ENCODE data around the gene PTPRN2. TPM values are rescaled to one million over a fixed set of nuclear protein-coding genes. Genes with fewer than 3 reads are reported as not detected.

The PTPRN2 gene
- polyA plus RNA-seq, 4 donors: 1.6 to 11.7 (median 4.0) TPM

DNA sequence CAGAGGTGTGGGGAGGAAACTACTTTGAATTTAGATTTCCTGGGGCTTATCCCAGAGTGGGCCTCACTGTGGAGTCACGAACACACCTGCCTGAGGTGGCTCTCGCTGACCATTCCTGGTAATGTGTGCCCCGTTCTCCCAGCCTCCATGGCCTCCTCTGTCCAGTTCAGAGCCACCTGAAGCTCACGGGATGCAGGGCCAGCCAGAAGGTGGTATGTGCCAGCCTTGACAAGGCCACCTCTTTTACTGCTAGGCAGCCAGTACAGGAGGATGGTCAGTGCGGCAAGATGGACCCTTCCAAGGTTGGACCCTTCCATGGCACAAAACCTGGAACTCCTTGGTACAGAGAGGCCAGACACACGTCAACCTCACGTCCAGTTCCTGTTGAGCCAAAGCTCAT, 1040.5 kb downstream of the PTPRN2 start:
- no peak overlapping the region for H3K27ac ChIP-seq (ENCODE audit: low read depth in 1 of 3, low read length in 2 of 3)
- WGBS, 3 donors: 77 to 91% (median 89%) methylated on average over 7 of the region's 7 CpGs
- H3K27me3 ChIP-seq (ENCODE audit: control insufficient read depth in 3 of 3, insufficient read depth in 3 of 3, low read length in 3 of 3): no peaks in the 10 kb centered on the region
- FAIRE-seq: no peak
- no peak overlapping the region for H3K4me3 ChIP-seq (ENCODE audit: low read depth in 1 of 3, low read length in 3 of 3)
- peaks cover 0 to 8% (median 0%) of the 10 kb centered on the region in 3 donors for H3K36me3 ChIP-seq (ENCODE audit: control insufficient read depth in 3 of 3, insufficient read depth in 2 of 3, low read depth in 1 of 3, low read length in 3 of 3)
- H3K9me3 ChIP-seq (ENCODE audit: control insufficient read depth in 2 of 2, insufficient read depth in 1 of 2, low read depth in 1 of 2, low read length in 1 of 2): no peaks in the 10 kb centered on the region
- H3K4me1 ChIP-seq (ENCODE audit: control insufficient read depth in 3 of 3, insufficient read depth in 2 of 3, low read depth in 1 of 3, low read length in 2 of 3): no peaks in the 10 kb centered on the region
- no peak for DNase-seq

- Histone ChIP-seq H3K27ac (ENCODE audit: low read depth in 1 of 3, low read length in 2 of 3) (no peak overlapping the region), H3K27me3 (ENCODE audit: control insufficient read depth in 3 of 3, insufficient read depth in 3 of 3, low read length in 3 of 3) (no peaks in the 10 kb centered on the region), H3K36me3 (ENCODE audit: control insufficient read depth in 3 of 3, insufficient read depth in 2 of 3, low read depth in 1 of 3, low read length in 3 of 3) (peaks cover 0 to 8% (median 0%) of the 10 kb centered on the region in 3 donors), H3K9me3 (ENCODE audit: control insufficient read depth in 2 of 2, insufficient read depth in 1 of 2, low read depth in 1 of 2, low read length in 1 of 2) (no peaks in the 10 kb centered on the region), H3K4me1 (ENCODE audit: control insufficient read depth in 3 of 3, insufficient read depth in 2 of 3, low read depth in 1 of 3, low read length in 2 of 3) (no peaks in the 10 kb centered on the region), H3K4me3 (ENCODE audit: low read depth in 1 of 3, low read length in 3 of 3) (no peak overlapping the region)
- no peak for FAIRE-seq
- no peak for DNase-seq
- WGBS, 3 donors: 93 to 98% (median 93%) methylated on average over 17 of the region's 17 CpGs
Observed at GRCh38 chr7:157545681-157546060, 1042.0 kb downstream of the PTPRN2 start.

DNA sequence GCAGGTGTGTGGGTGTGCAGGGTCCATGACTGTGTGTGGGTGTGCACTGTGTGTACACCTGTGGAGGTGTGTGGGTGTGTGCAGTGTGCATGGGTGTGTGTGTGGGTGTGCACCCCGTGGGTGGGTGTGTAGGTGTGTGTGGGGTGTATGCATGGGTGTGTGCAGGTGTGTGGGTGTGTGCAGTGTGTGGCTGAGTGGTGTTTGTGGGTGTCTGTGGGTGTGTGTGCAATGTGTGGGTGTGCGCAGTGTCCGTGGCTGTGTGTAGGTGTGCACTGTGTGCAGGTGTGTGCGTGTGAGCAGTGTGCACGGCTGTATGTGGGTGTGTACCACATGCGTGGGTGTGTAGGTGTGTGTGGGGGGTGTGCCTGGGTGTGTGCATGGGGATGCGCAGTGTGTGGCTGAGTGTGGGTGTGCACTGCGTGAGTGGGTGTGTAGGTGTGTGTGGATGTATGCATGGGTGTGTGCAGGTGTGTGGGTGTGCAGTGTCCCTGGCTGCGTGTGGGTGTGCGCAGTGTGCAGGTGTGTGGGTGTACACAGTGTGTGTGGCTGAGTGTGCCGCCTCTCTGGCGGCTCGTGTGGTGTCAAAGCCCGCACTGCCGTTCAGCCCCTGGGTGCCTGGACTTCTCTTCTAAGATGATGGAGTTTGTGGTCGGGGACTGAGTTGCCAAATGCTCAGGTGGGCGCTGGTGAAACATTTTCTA, 1042.5 kb downstream of the PTPRN2 start:
- Histone ChIP-seq H3K27me3 (ENCODE audit: control insufficient read depth in 3 of 3, insufficient read depth in 3 of 3, low read length in 3 of 3) (no peaks in the 10 kb centered on the region), H3K4me1 (ENCODE audit: control insufficient read depth in 3 of 3, insufficient read depth in 2 of 3, low read depth in 1 of 3, low read length in 2 of 3) (no peaks in the 10 kb centered on the region), H3K27ac (ENCODE audit: low read depth in 1 of 3, low read length in 2 of 3) (no peak overlapping the region), H3K9me3 (ENCODE audit: control insufficient read depth in 2 of 2, insufficient read depth in 1 of 2, low read depth in 1 of 2, low read length in 1 of 2) (no peaks in the 10 kb centered on the region), H3K36me3 (ENCODE audit: control insufficient read depth in 3 of 3, insufficient read depth in 2 of 3, low read depth in 1 of 3, low read length in 3 of 3) (peaks cover 0 to 8% (median 0%) of the 10 kb centered on the region in 3 donors), H3K4me3 (ENCODE audit: low read depth in 1 of 3, low read length in 3 of 3) (no peak overlapping the region)
- no peak for DNase-seq
- 86 to 88% (median 87%) methylated on average over 17 of the region's 17 CpGs for WGBS, 3 donors
- FAIRE-seq: no peak

GRCh38 chr7:157544226-157544625, 1043.4 kb downstream of the PTPRN2 start:
- no peak for DNase-seq
- Histone ChIP-seq H3K9me3 (ENCODE audit: control insufficient read depth in 2 of 2, insufficient read depth in 1 of 2, low read depth in 1 of 2, low read length in 1 of 2) (no peaks in the 10 kb centered on the region), H3K4me3 (ENCODE audit: low read depth in 1 of 3, low read length in 3 of 3) (no peak overlapping the region), H3K27ac (ENCODE audit: low read depth in 1 of 3, low read length in 2 of 3) (no peak overlapping the region), H3K4me1 (ENCODE audit: control insufficient read depth in 3 of 3, insufficient read depth in 2 of 3, low read depth in 1 of 3, low read length in 2 of 3) (no peaks in the 10 kb centered on the region), H3K36me3 (ENCODE audit: control insufficient read depth in 3 of 3, insufficient read depth in 2 of 3, low read depth in 1 of 3, low read length in 3 of 3) (peaks cover 0 to 8% (median 0%) of the 10 kb centered on the region in 3 donors), H3K27me3 (ENCODE audit: control insufficient read depth in 3 of 3, insufficient read depth in 3 of 3, low read length in 3 of 3) (no peaks in the 10 kb centered on the region)
- 85 to 92% (median 90%) methylated on average over 19 of the region's 19 CpGs for WGBS, 3 donors
- no peak for FAIRE-seq

GRCh38 chr7:157543791-157544190, 1043.8 kb downstream of the PTPRN2 start:
- H3K36me3 ChIP-seq (ENCODE audit: control insufficient read depth in 3 of 3, insufficient read depth in 2 of 3, low read depth in 1 of 3, low read length in 3 of 3): peaks cover 0 to 8% (median 0%) of the 10 kb centered on the region in 3 donors
- H3K4me1 ChIP-seq (ENCODE audit: control insufficient read depth in 3 of 3, insufficient read depth in 2 of 3, low read depth in 1 of 3, low read length in 2 of 3): no peaks in the 10 kb centered on the region
- no peak for DNase-seq
- no peaks in the 10 kb centered on the region for H3K9me3 ChIP-seq (ENCODE audit: control insufficient read depth in 2 of 2, insufficient read depth in 1 of 2, low read depth in 1 of 2, low read length in 1 of 2)
- WGBS, 3 donors: 91 to 93% (median 93%) methylated on average over 12 of the region's 12 CpGs
- FAIRE-seq: no peak
- no peak overlapping the region for H3K27ac ChIP-seq (ENCODE audit: low read depth in 1 of 3, low read length in 2 of 3)
- H3K27me3 ChIP-seq (ENCODE audit: control insufficient read depth in 3 of 3, insufficient read depth in 3 of 3, low read length in 3 of 3): no peaks in the 10 kb centered on the region
- no peak overlapping the region for H3K4me3 ChIP-seq (ENCODE audit: low read depth in 1 of 3, low read length in 3 of 3)

GRCh38 chr7:157543276-157543675, 1044.3 kb downstream of the PTPRN2 start:
- no peak overlapping the region for H3K4me3 ChIP-seq (ENCODE audit: low read depth in 1 of 3, low read length in 3 of 3)
- no peaks in the 10 kb centered on the region for H3K4me1 ChIP-seq (ENCODE audit: control insufficient read depth in 3 of 3, insufficient read depth in 2 of 3, low read depth in 1 of 3, low read length in 2 of 3)
- H3K27ac ChIP-seq (ENCODE audit: low read depth in 1 of 3, low read length in 2 of 3): no peak overlapping the region
- FAIRE-seq: no peak
- H3K9me3 ChIP-seq (ENCODE audit: control insufficient read depth in 2 of 2, insufficient read depth in 1 of 2, low read depth in 1 of 2, low read length in 1 of 2): no peaks in the 10 kb centered on the region
- 88 to 96% (median 89%) methylated on average over 11 of the region's 11 CpGs for WGBS, 3 donors
- no peak for DNase-seq
- H3K27me3 ChIP-seq (ENCODE audit: control insufficient read depth in 3 of 3, insufficient read depth in 3 of 3, low read length in 3 of 3): no peaks in the 10 kb centered on the region
- H3K36me3 ChIP-seq (ENCODE audit: control insufficient read depth in 3 of 3, insufficient read depth in 2 of 3, low read depth in 1 of 3, low read length in 3 of 3): peaks cover 0 to 8% (median 0%) of the 10 kb centered on the region in 3 donors

GRCh38 chr7:157542068-157543021, 1045.3 kb downstream of the PTPRN2 start:
- WGBS, 3 donors: 88 to 94% (median 91%) methylated on average over 33 of the region's 33 CpGs
- peaks cover 0 to 4% (median 0%) of the 10 kb centered on the region in 3 donors for H3K36me3 ChIP-seq (ENCODE audit: control insufficient read depth in 3 of 3, insufficient read depth in 2 of 3, low read depth in 1 of 3, low read length in 3 of 3)
- FAIRE-seq (no peak), DNase-seq (no peak)
- no peaks in the 10 kb centered on the region for H3K27me3 ChIP-seq (ENCODE audit: control insufficient read depth in 3 of 3, insufficient read depth in 3 of 3, low read length in 3 of 3)
- no peaks in the 10 kb centered on the region for H3K9me3 ChIP-seq (ENCODE audit: control insufficient read depth in 2 of 2, insufficient read depth in 1 of 2, low read depth in 1 of 2, low read length in 1 of 2)
- H3K4me1 ChIP-seq (ENCODE audit: control insufficient read depth in 3 of 3, insufficient read depth in 2 of 3, low read depth in 1 of 3, low read length in 2 of 3): no peaks in the 10 kb centered on the region
- no peak overlapping the region for H3K4me3 ChIP-seq (ENCODE audit: low read depth in 1 of 3, low read length in 3 of 3)
- H3K27ac ChIP-seq (ENCODE audit: low read depth in 1 of 3, low read length in 2 of 3): no peak overlapping the region

GRCh38 chr7:157541295-157542067, 1046.1 kb downstream of the PTPRN2 start:
- FAIRE-seq: no peak

More at GRCh38 chr7:157541295-157542067, 1046.1 kb downstream of the PTPRN2 start:
- no peaks in the 10 kb centered on the region for H3K36me3 ChIP-seq (ENCODE audit: control insufficient read depth in 3 of 3, insufficient read depth in 2 of 3, low read depth in 1 of 3, low read length in 3 of 3)
- H3K4me1 ChIP-seq (ENCODE audit: control insufficient read depth in 3 of 3, insufficient read depth in 2 of 3, low read depth in 1 of 3, low read length in 2 of 3): no peaks in the 10 kb centered on the region
- H3K9me3 ChIP-seq (ENCODE audit: control insufficient read depth in 2 of 2, insufficient read depth in 1 of 2, low read depth in 1 of 2, low read length in 1 of 2): no peaks in the 10 kb centered on the region
- 92 to 94% (median 93%) methylated on average over 26 of the region's 26 CpGs for WGBS, 3 donors
- no peak for DNase-seq
- H3K27ac ChIP-seq (ENCODE audit: low read depth in 1 of 3, low read length in 2 of 3): no peak overlapping the region
- H3K4me3 ChIP-seq (ENCODE audit: low read depth in 1 of 3, low read length in 3 of 3): no peak overlapping the region
- no peaks in the 10 kb centered on the region for H3K27me3 ChIP-seq (ENCODE audit: control insufficient read depth in 3 of 3, insufficient read depth in 3 of 3, low read length in 3 of 3)
